ENCODE measurements around the gene HYAL3.
"Not testable (repeated sequence)": the region's sequence is repeated elsewhere in the genome, so short reads cannot be mapped to it uniquely, and the experiment has no call there.

Gene HYAL3

GRCh38 chr3:50288387-50289007, 10.7 kb downstream of the HYAL3 start:
- DNase-seq, result no peak

GRCh38 chr3:50287262-50287661, 11.9 kb downstream of the HYAL3 start:
- no peak for DNase-seq

- DNase-seq, result no peak
Observed at GRCh38 chr3:50286322-50287227, 12.6 kb downstream of the HYAL3 start.

- not testable (repeated sequence) for DNase-seq
Observed at GRCh38 chr3:50284121-50284520, 15.1 kb downstream of the HYAL3 start.

GRCh38 chr3:50279255-50280016, 19.8 kb downstream of the HYAL3 start:
- DNase-seq, result no peak

GRCh38 chr3:50278880-50279224, 20.4 kb downstream of the HYAL3 start, which contains the start of gene LSMEM2:
Gene LSMEM2 (plus strand): TSS chr3:50279087. CDS start chr3:50279114, 27 bp downstream.
- no peak for DNase-seq

- no peak for DNase-seq
Observed at GRCh38 chr3:50278123-50278879, 20.9 kb downstream of the HYAL3 start.

GRCh38 chr3:50276762-50277101, 22.5 kb downstream of the HYAL3 start:
- no peak for DNase-seq

GRCh38 chr3:50275996-50276761, 23.0 kb downstream of the HYAL3 start:
- DNase-seq, result no peak

- no peak for DNase-seq
Observed at GRCh38 chr3:50275141-50275995, 23.8 kb downstream of the HYAL3 start.

- DNase-seq, result no peak
Observed at GRCh38 chr3:50274371-50275104, 24.7 kb downstream of the HYAL3 start.

- DNase-seq, result no peak
Observed at GRCh38 chr3:50273689-50274065, 25.5 kb downstream of the HYAL3 start.

GRCh38 chr3:50272911-50273688, 26.1 kb downstream of the HYAL3 start:
- DNase-seq, result peak; percentile 54

GRCh38 chr3:50272538-50272910, 26.7 kb downstream of the HYAL3 start:
- DNase-seq, result not testable (repeated sequence)

GRCh38 chr3:50271314-50271936, 27.8 kb downstream of the HYAL3 start:
- DNase-seq, result no peak

- no peak for DNase-seq
Observed at GRCh38 chr3:50270422-50271224, 28.6 kb downstream of the HYAL3 start.

- no peak for DNase-seq
Observed at GRCh38 chr3:50269977-50270413, 29.2 kb downstream of the HYAL3 start.

GRCh38 chr3:50269460-50269859, 29.7 kb downstream of the HYAL3 start:
- DNase-seq, result no peak

Measured in DMS79 treated with DMSO at 0.1 percent for 48 hours (cell line).